Neural cell (in vitro differentiated cells): ENCODE results near the gene RBMS3. TPM values are rescaled to one million over a fixed set of nuclear protein-coding genes. Genes with fewer than 3 reads are reported as not detected.

Source experiments
- H2AFZ ChIP-seq: fragments of 200-600, 300-800 bp; sonication (generic), shearing (Covaris generic); 2 replicates; pipeline ENCODE4 v1.6.0; 2014; ENCODE audit warnings: low read depth, mild to moderate bottlenecking, antibody characterized with exemption, low read length, moderate library complexity
- H3F3A ChIP-seq: fragments of 200-600 bp; shearing (Covaris generic); 2 replicates; pipeline ENCODE4 v1.6.1; 2016; ENCODE audit warnings: mild to moderate bottlenecking, moderate library complexity, mixed read lengths, antibody characterized with exemption, low read length; ENCODE audit not compliant: insufficient read depth, poor library complexity, severe bottlenecking
- H3K27ac ChIP-seq: fragments of 200-600, 300-800 bp; sonication (generic), shearing (Covaris generic); 2 replicates; pipeline ENCODE4 v1.5.1; 2014; ENCODE audit warnings: mild to moderate bottlenecking, low read length, moderate library complexity
- H3K27me3 ChIP-seq: fragments of 300-800, 200-600 bp; sonication (generic), shearing (Covaris generic); 2 replicates; pipeline ENCODE4 v1.6.0; 2014; ENCODE audit warnings: mild to moderate bottlenecking, low read depth, low read length, moderate library complexity; ENCODE audit not compliant: insufficient read depth
- H3K36me3 ChIP-seq: fragments of 300-800, 200-600 bp; sonication (generic), shearing (Covaris generic); 2 replicates; pipeline ENCODE4 v1.5.1; 2014; ENCODE audit warnings: mild to moderate bottlenecking, antibody characterized with exemption, low read length, moderate library complexity; ENCODE audit not compliant: insufficient read depth
- H3K4me2 ChIP-seq: fragments of 300-800, 200-600 bp; sonication (generic), shearing (Covaris generic); 2 replicates; pipeline ENCODE4 v1.6.0; 2014; ENCODE audit warnings: mild to moderate bottlenecking, low read length
- H3K4me3 ChIP-seq: fragments of 300-800, 200-600 bp; sonication (generic), shearing (Covaris generic); 2 replicates; pipeline ENCODE4 v1.5.1; 2014; ENCODE audit warnings: mild to moderate bottlenecking, low read length, moderate library complexity
- H3K79me2 ChIP-seq: fragments of 200-600 bp; shearing (Covaris generic); replicated peaks from 2 replicates; pipeline ENCODE4 v1.6.0; 2014; ENCODE audit warnings: mild to moderate bottlenecking, low read length, moderate library complexity; ENCODE audit not compliant: insufficient read depth
- H3K9ac ChIP-seq: fragments of 300-800, 200-600 bp; sonication (generic), shearing (Covaris generic); 2 replicates; pipeline ENCODE4 v1.6.1; 2016; ENCODE audit warnings: mild to moderate bottlenecking, low read length, mixed read lengths
- H3K9me2 ChIP-seq: fragments of 200-600 bp; shearing (Covaris generic); 2 replicates; pipeline ENCODE4 v1.6.1; 2016; ENCODE audit warnings: mild to moderate bottlenecking, low read length, mixed read lengths; ENCODE audit not compliant: insufficient read depth
- H3K9me3 ChIP-seq: fragments of 200-600, 300-800 bp; sonication (generic), shearing (Covaris generic); 2 replicates; pipeline ENCODE4 v1.6.1; 2016; ENCODE audit warnings: mild to moderate bottlenecking, mixed run types, low read length, moderate library complexity, mixed read lengths
- H4K20me1 ChIP-seq: fragments of 200-600 bp; shearing (Covaris generic); 2 replicates; pipeline ENCODE4 v1.6.1; 2016; ENCODE audit warnings: mild to moderate bottlenecking, mixed run types; ENCODE audit not compliant: insufficient read depth
- CTCF ChIP-seq: fragments of 450-650 bp; IDR thresholded peaks from 2 replicates; pipeline ENCODE4 v1.5.1; 2014; ENCODE audit warnings: antibody characterized with exemption, mild to moderate bottlenecking, moderate library complexity; ENCODE audit not compliant: poor library complexity, severe bottlenecking
- MXI1 ChIP-seq: fragments of 450-650 bp; conservative IDR thresholded peaks from 2 replicates; pipeline ENCODE4 v1.6.1; 2014; ENCODE audit warnings: antibody characterized with exemption, mild to moderate bottlenecking; ENCODE audit not compliant: poor library complexity, severe bottlenecking
- POLR2AphosphoS5 ChIP-seq: IDR thresholded peaks from 2 replicates; pipeline ENCODE4 v1.6.1; 2012
- RAD21 ChIP-seq: fragments of 450-650 bp; conservative IDR thresholded peaks from 2 replicates; pipeline ENCODE4 v1.6.1; 2014; ENCODE audit warnings: antibody characterized with exemption, mild to moderate bottlenecking, moderate library complexity
- TAF1 ChIP-seq: IDR thresholded peaks from 2 replicates; pipeline ENCODE4 v1.6.1; 2012; ENCODE audit warnings: low read depth
- polyA plus RNA-seq: library from polyadenylated mRNA; depleted of rRNA; stranded (reverse); fragments of >200 nt; gene quantifications from 2 replicates; pipeline ENCODE4 v1.2.3, GENCODE V29; 2014

RBMS3 gene
- polyA plus RNA-seq, 1 donor from 2014 or later: 0.53 TPM

GRCh38 chr3:29731050-29731449 is 450.2 kb downstream of the RBMS3 start:
- H3K9ac ChIP-seq: no peak overlapping the region
- no peaks in the 10 kb centered on the region for H3K79me2 ChIP-seq
- H3K4me3 ChIP-seq: no peak overlapping the region
- H3K36me3 ChIP-seq: no peaks in the 10 kb centered on the region
- H3K27me3 ChIP-seq: no peaks in the 10 kb centered on the region
- H3K9me2 ChIP-seq: no peaks in the 10 kb centered on the region
- H4K20me1 ChIP-seq: no peaks in the 10 kb centered on the region
- TF ChIP-seq RAD21: no peak
- no peak overlapping the region for H3K27ac ChIP-seq
- H2AFZ ChIP-seq: no peak overlapping the region
- no peaks in the 10 kb centered on the region for H3F3A ChIP-seq
- no peaks in the 10 kb centered on the region for H3K9me3 ChIP-seq
- no peak overlapping the region for H3K4me2 ChIP-seq

- TF ChIP-seq CTCF (no peak), POLR2AphosphoS5 (no peak)
- no peak overlapping the region for H3K27ac ChIP-seq
- H4K20me1 ChIP-seq: no peaks in the 10 kb centered on the region
- H3K9me3 ChIP-seq: no peaks in the 10 kb centered on the region
- no peaks in the 10 kb centered on the region for H3F3A ChIP-seq
- no peaks in the 10 kb centered on the region for H3K79me2 ChIP-seq
- no peaks in the 10 kb centered on the region for H3K36me3 ChIP-seq
- H3K9me2 ChIP-seq: no peaks in the 10 kb centered on the region
- no peak overlapping the region for H3K9ac ChIP-seq
- H2AFZ ChIP-seq: no peak overlapping the region
- H3K27me3 ChIP-seq: no peaks in the 10 kb centered on the region
- no peak overlapping the region for H3K4me3 ChIP-seq
- H3K4me2 ChIP-seq: no peak overlapping the region
Measured at GRCh38 chr3:29741231-29741630, 460.4 kb downstream of the RBMS3 start.

- Histone ChIP-seq H3K27me3 (no peaks in the 10 kb centered on the region), H3K27ac (no peak overlapping the region), H3K9me3 (no peaks in the 10 kb centered on the region), H3K36me3 (no peaks in the 10 kb centered on the region), H3K9ac (no peak overlapping the region), H3K4me3 (no peak overlapping the region), H3K79me2 (no peaks in the 10 kb centered on the region), H3F3A (no peaks in the 10 kb centered on the region), H3K9me2 (no peaks in the 10 kb centered on the region), H2AFZ (no peak overlapping the region), H4K20me1 (no peaks in the 10 kb centered on the region), H3K4me2 (no peak overlapping the region)
- no peak for TF ChIP-seq CTCF
- TF ChIP-seq POLR2AphosphoS5: no peak
- no peak for TF ChIP-seq MXI1
- no peak for TF ChIP-seq TAF1
Measured at GRCh38 chr3:29745232-29745870, 464.5 kb downstream of the RBMS3 start.
